A549 (cell line): ENCODE measurements around the gene ITCH.

ENCODE experiments used
- CEBPB ChIP-seq, 2 experiments: fragments of >200 bp in 1 of 2; sonication (Bioruptor Twin) in 1 of 2; formaldehyde crosslinking in 1 of 2; IDR thresholded peaks; 2 replicates each; pipeline ENCODE4 v1.6.1; 2012 to 2016
- KDM1A ChIP-seq: fragments of 200-600 bp; sonication (generic); IDR thresholded peaks from 2 replicates; pipeline ENCODE4 v1.6.1; 2016; ENCODE audit warnings: low read depth, mild to moderate bottlenecking
- POLR2A ChIP-seq: IDR thresholded peaks from 2 replicates; pipeline ENCODE4 v1.6.1; 2012; ENCODE audit warnings: mild to moderate bottlenecking, low read length
- USF2 ChIP-seq: fragments of 450-650 bp; IDR thresholded peaks from 2 replicates; pipeline ENCODE4 v1.6.1; 2014; ENCODE audit warnings: antibody characterized with exemption

- TF ChIP-seq CEBPB (IDR thresholded peaks at IDR 0.05): no peak
- no peak for TF ChIP-seq USF2
- TF ChIP-seq KDM1A: no peak
- no peak for TF ChIP-seq POLR2A
These were observed 6.2 kb downstream of the ITCH start for GRCh38 chr20:34369265-34369664.
